HCT116 (cell line): ENCODE data around the gene C12orf75. TPM values are rescaled to one million over a fixed set of nuclear protein-coding genes. Genes with fewer than 3 reads are reported as not detected.

Source experiments
- ATAC-seq: fragments of 200-7000 bp; cut with Tn5 transposase; 2 replicates; pipeline ENCODE4 v1.9.1; 2020; ENCODE audit warnings: mild to moderate bottlenecking, moderate library complexity
- BruUV-seq: library from RNA; stranded (reverse); fragments of 400-500 nt; replicated peaks from 2 replicates; lab custom pipeline; 2021; lab: Mats Ljungman, UMichigan
- CTCF ChIA-PET: fragments of 300-600 bp; sonication (Branson Sonifier 250); formaldehyde crosslinking; loops from one replicate; lab custom pipeline; 2021; ENCODE audit warnings: antibody characterized with exemption; lab: Charles Lee
- POLR2A ChIA-PET: fragments of 300-600, 350-600 bp; sonication (Branson Sonifier 250); formaldehyde crosslinking; loops from one replicate; lab custom pipeline; 2021; ENCODE audit warnings: antibody characterized with exemption; lab: Charles Lee
- RAD21 ChIA-PET, 2 experiments: fragments of 300-600 bp; sonication (Branson Sonifier 250); formaldehyde crosslinking; loops; one replicate each; lab custom pipeline; 2023; ENCODE audit warnings: low total read pairs in 2 of 2; ENCODE audit not compliant: uncharacterized antibody in 2 of 2, unreplicated experiment in 2 of 2, low non-redundant PET in 1 of 2; lab: Charles Lee
- DNase-seq: peaks from one replicate; pipeline ENCODE4 v3.0.0-alpha.2; 2010; ENCODE audit warnings: low read depth, low spot score
- H2AFZ ChIP-seq: fragments of 200-600 bp; shearing (Covaris generic), sonication (generic); 2 replicates; pipeline ENCODE4 v1.6.1; 2017; ENCODE audit warnings: low read depth, mixed run types, mixed read lengths, antibody characterized with exemption, low read length; ENCODE audit not compliant: poor library complexity, severe bottlenecking
- H3K27ac ChIP-seq: 2 replicates; pipeline ENCODE4 v1.5.1; 2012; ENCODE audit warnings: low read depth, low read length
- H3K27me3 ChIP-seq: fragments of 200-600 bp; sonication (generic); 2 replicates; pipeline ENCODE4 v1.6.1; 2016; ENCODE audit warnings: mixed run types, low read length, mixed read lengths; ENCODE audit not compliant: insufficient read depth
- H3K36me3 ChIP-seq, 2 experiments: fragments of 200-500 bp in 1 of 2; fragments of 200-600 bp in 1 of 2; sonication (Bioruptor generic) in 1 of 2; sonication (generic) in 1 of 2; 2 replicates each; pipeline versions ENCODE4 v1.5.1 to v1.6.1; 2014 to 2016; ENCODE audit warnings: low read length in 2 of 2, inconsistent platforms in 1 of 2, mixed read lengths in 1 of 2, mixed run types in 1 of 2; ENCODE audit not compliant: insufficient read depth in 2 of 2, control insufficient read depth in 1 of 2
- H3K4me1 ChIP-seq, 2 experiments: fragments of 200-600 bp in 1 of 2; sonication (generic) in 1 of 2; 2 replicates each; pipeline versions ENCODE4 v1.5.1 to v1.6.1; 2012 to 2017; ENCODE audit warnings: low read length in 2 of 2, inconsistent platforms in 1 of 2, mild to moderate bottlenecking in 1 of 2, mixed read lengths in 1 of 2, mixed run types in 1 of 2, moderate library complexity in 1 of 2; ENCODE audit not compliant: insufficient read depth in 2 of 2, control insufficient read depth in 1 of 2
- H3K4me2 ChIP-seq: fragments of 200-600 bp; sonication (generic); 2 replicates; pipeline ENCODE4 v1.6.1; 2017; ENCODE audit warnings: mixed run types, low read length, mixed read lengths
- H3K4me3 ChIP-seq, 2 experiments: fragments of 200-600 bp in 1 of 2; sonication (generic) in 1 of 2; replicated peaks in 1 of 2; 2 replicates each; pipeline ENCODE4 v1.5.1; 2011 to 2016; ENCODE audit warnings: low read length in 2 of 2, control low read depth in 1 of 2, low read depth in 1 of 2, mild to moderate bottlenecking in 1 of 2, mixed read lengths in 1 of 2, mixed run types in 1 of 2
- H3K79me2 ChIP-seq: fragments of 200-600 bp; sonication (generic); 2 replicates; pipeline ENCODE4 v1.6.1; 2017; ENCODE audit warnings: mild to moderate bottlenecking, mixed run types, low read length, moderate library complexity, mixed read lengths; ENCODE audit not compliant: insufficient read depth
- H3K9ac ChIP-seq: fragments of 200-600 bp; sonication (generic); 2 replicates; pipeline ENCODE4 v1.6.1; 2016; ENCODE audit warnings: low read length, mixed read lengths
- H3K9me2 ChIP-seq: fragments of 200-600 bp; sonication (generic), shearing (Covaris generic); 2 replicates; pipeline ENCODE4 v1.6.1; 2017; ENCODE audit warnings: mixed run types, mild to moderate bottlenecking, moderate library complexity; ENCODE audit not compliant: insufficient read depth
- H3K9me3 ChIP-seq, 2 experiments: fragments of 200-500 bp in 1 of 2; fragments of 200-600 bp in 1 of 2; sonication (Bioruptor generic) in 1 of 2; sonication (generic) in 1 of 2; 2 replicates each; pipeline ENCODE4 v1.6.1; 2014 to 2017; ENCODE audit warnings: low read length in 2 of 2, mixed read lengths in 2 of 2, inconsistent platforms in 1 of 2, low read depth in 1 of 2, mild to moderate bottlenecking in 1 of 2, mixed run types in 1 of 2, moderate library complexity in 1 of 2; ENCODE audit not compliant: control insufficient read depth in 1 of 2, insufficient read depth in 1 of 2
- H4K20me1 ChIP-seq: fragments of 200-600 bp; sonication (generic), shearing (Covaris generic); 2 replicates; pipeline ENCODE4 v1.6.1; 2017; ENCODE audit warnings: mixed run types, mild to moderate bottlenecking, moderate library complexity; ENCODE audit not compliant: insufficient read depth
- ATF3 ChIP-seq: IDR thresholded peaks from 2 replicates; pipeline ENCODE4 v1.6.1; 2012
- CBX3 ChIP-seq: IDR thresholded peaks from 2 replicates; pipeline ENCODE4 v1.6.1; 2012; ENCODE audit warnings: low read depth
- CEBPB ChIP-seq: IDR thresholded peaks from 2 replicates; pipeline ENCODE4 v1.6.1; 2012; ENCODE audit warnings: low read depth
- CTCF ChIP-seq, 3 experiments: fragments of 200-600 bp in 1 of 3; sonication (generic) in 1 of 3; IDR thresholded peaks in 2 of 3; conservative IDR thresholded peaks in 1 of 3; 2 replicates each; pipeline ENCODE4 v1.5.1; 2012 to 2017; ENCODE audit warnings: low read depth in 2 of 3, low read length in 2 of 3, antibody characterized with exemption in 1 of 3, borderline replicate concordance in 1 of 3, control low read depth in 1 of 3, mild to moderate bottlenecking in 1 of 3, mixed read lengths in 1 of 3, mixed run types in 1 of 3, moderate library complexity in 1 of 3; ENCODE audit not compliant: insufficient read depth in 1 of 3
- EZH2phosphoT487 ChIP-seq: fragments of 200-600 bp; IDR thresholded peaks from 2 replicates; pipeline ENCODE4 v1.6.1; 2018; ENCODE audit warnings: antibody characterized with exemption, borderline replicate concordance
- JUND ChIP-seq: IDR thresholded peaks from 2 replicates; pipeline ENCODE4 v1.6.1; 2012
- MAX ChIP-seq: IDR thresholded peaks from 2 replicates; pipeline ENCODE4 v1.6.1; 2012
- POLR2A ChIP-seq: IDR thresholded peaks from 2 replicates; pipeline ENCODE4 v1.7.0; 2011; ENCODE audit warnings: borderline replicate concordance; ENCODE audit not compliant: insufficient read depth, insufficient read length; ENCODE audit errors: extremely low read depth
- POLR2AphosphoS5 ChIP-seq: IDR thresholded peaks from 2 replicates; pipeline ENCODE4 v1.6.1; 2011; ENCODE audit warnings: mild to moderate bottlenecking, low read depth, low read length, moderate library complexity
- SIN3A ChIP-seq: IDR thresholded peaks from 2 replicates; pipeline ENCODE4 v1.6.1; 2012; ENCODE audit warnings: low read depth
- SP1 ChIP-seq: IDR thresholded peaks from 2 replicates; pipeline ENCODE4 v1.6.1; 2012; ENCODE audit warnings: low read depth
- SRF ChIP-seq: IDR thresholded peaks from 2 replicates; pipeline ENCODE4 v1.6.1; 2012; ENCODE audit warnings: low read depth
- intact Hi-C: fragments of 100-400 bp; cut with micrococcal nuclease; formaldehyde crosslinking; loops from 2 replicates; pipeline ENCODE4 v1.10.0; 2022
- total RNA-seq: library from RNA; stranded (reverse); gene quantifications from one replicate; pipeline ENCODE4 v1.2.1, GENCODE V29; 2021; ENCODE audit not compliant: unreplicated experiment

C12orf75 gene
- total RNA-seq, 1 experiment from 2014 or later = 81.0 TPM

DNA sequence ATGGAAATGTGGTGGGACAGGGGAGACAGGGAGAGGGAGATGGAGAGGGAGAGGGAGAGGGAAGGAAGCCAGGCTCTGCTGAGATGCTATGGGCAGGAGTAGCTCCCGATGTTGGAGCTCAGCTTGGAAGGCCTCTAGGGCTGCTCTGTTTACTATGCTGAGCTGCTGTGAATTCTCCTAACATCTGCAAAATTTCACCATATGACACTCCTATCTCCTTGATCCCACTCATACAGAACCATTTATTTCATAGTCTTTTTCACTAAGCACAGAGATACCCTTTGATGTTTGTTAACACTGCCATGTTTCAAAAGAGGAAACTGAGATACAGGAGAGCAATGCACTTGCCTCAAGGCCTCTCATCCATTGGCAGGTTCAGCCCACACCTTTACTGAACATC, 60.7 kb downstream of the C12orf75 start:
- RAD21 ChIA-PET = no interaction called here
- Histone ChIP-seq H3K27ac (no peak overlapping the region), H3K36me3 (no peaks in the 10 kb centered on the region), H3K79me2 (no peaks in the 10 kb centered on the region), H3K9ac (no peak overlapping the region), H3K9me3 (no peaks in the 10 kb centered on the region), H3K4me2 (no peak overlapping the region), H3K4me3 (no peak overlapping the region), H4K20me1 (no peaks in the 10 kb centered on the region), H3K4me1 (no peaks in the 10 kb centered on the region), H2AFZ (no peak overlapping the region), H3K9me2 (no peaks in the 10 kb centered on the region), H3K27me3 (no peaks in the 10 kb centered on the region)
- DNase-seq (no peak), ATAC-seq (no peak)
- TF ChIP-seq EZH2phosphoT487 = no peak
- no peak for TF ChIP-seq CBX3
- TF ChIP-seq CEBPB = no peak
- TF ChIP-seq SIN3A = no peak
- no peak for TF ChIP-seq POLR2A
- no peak for TF ChIP-seq POLR2AphosphoS5
- no peak for TF ChIP-seq ATF3
- TF ChIP-seq SP1 = no peak
- no peak for TF ChIP-seq SRF
- no peak for TF ChIP-seq CTCF (IDR thresholded peaks at IDR 0.05 in 2 of 3, conservative IDR thresholded peaks at IDR 0.05 in 1 of 3; ENCODE audit: borderline replicate concordance in 1 of 3, insufficient read depth in 1 of 3, low read depth in 2 of 3, low read length in 2 of 3)
- no peak for TF ChIP-seq MAX
- TF ChIP-seq JUND = no peak
- POLR2A ChIA-PET = no interaction called here
- CTCF ChIA-PET = no interaction called here
- intact Hi-C loops = no loop called here
- BruUV-seq = no TSS peak
